ENCODE measurements around the gene CACNA2D2.

- TF ChIP-seq POLR2A (IDR thresholded peaks at IDR 0.05; ENCODE audit: control extremely low read depth in 1 of 2, low read depth in 2 of 2, low read length in 2 of 2) (no peak), FOSL1 (IDR thresholded peaks at IDR 0.05; ENCODE audit: insufficient read depth, low read depth, low read length) (no peak), TEAD4 (IDR thresholded peaks at IDR 0.05; ENCODE audit: low read depth, low read length) (no peak)
Observed at GRCh38 chr3:50549226-50549625, 45.8 kb upstream of the CACNA2D2 start.

Measured in H1 (cell line).